Measurements from ENCODE around the gene SLC26A1.
A peak's percentile ranks its signal among the peaks of the same experiment; 100 is the strongest.
"Not testable (repeated sequence)": the region's sequence is repeated elsewhere in the genome, so short reads cannot be mapped to it uniquely, and the experiment has no call there.

The SLC26A1 gene

DNA sequence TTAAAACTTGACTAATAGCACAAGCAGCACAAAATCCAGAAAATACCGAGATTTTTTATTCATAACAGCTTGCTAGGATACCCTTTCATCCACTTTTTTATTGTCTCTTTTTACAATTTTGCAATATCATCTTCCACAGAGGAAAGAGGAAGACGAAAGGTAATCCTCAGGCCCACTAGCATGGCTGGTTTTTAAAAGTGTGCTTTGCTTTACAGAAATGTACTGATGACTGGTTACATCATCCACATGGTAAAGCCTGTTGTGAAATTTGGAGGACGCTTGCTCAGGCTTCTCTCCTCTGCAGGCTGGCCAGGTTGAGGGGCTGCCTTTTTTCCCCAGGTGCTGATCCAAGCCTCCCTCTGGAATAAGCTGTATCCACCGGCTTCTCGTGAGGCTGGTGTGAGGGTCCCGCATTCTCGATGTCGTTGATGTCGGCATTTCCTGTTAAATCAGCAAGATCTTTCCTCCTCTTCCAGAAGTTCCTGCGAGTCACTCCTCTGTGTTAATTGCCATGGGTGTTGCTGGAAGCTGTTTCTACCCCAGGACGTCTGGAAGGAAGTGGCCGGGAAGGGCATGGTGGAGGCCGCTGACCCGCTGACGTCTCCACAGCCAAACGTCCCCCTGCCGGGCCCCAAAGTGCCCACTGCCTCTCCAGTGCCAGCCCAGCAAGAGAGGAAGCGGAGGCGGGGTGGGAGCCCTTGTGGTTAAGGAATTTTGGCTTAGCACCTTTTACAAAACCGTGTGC is 14.1 kb downstream of the SLC26A1 start:
- DNase-seq, result no peak

DNA sequence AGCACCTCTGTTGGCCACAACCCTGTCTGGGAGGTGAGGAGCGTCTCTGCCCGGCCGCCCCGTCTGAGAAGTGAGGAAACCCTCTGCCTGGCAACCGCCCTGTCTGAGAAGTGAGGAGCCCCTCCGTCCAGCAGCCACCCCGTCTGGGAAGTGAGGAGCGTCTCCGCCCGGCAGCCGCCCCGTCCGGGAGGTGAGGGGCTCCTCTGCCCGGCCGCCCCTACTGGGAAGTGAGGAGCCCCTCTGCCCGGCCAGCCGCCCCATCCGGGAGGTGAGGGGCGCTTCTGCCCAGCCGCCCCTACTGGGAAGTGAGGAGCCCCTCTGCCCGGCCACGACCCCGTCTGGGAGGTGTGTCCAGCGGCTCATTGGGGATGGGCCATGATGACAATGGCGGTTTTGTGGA is 17.2 kb downstream of the SLC26A1 start:
- not testable (repeated sequence) for DNase-seq

- DNase-seq, result no peak
Measured at GRCh38 chr4:974668-975067, 18.5 kb downstream of the SLC26A1 start.

- DNase-seq, result peak; percentile 99
Measured at GRCh38 chr4:973431-974397, 19.5 kb downstream of the SLC26A1 start, which contains the start of gene DGKQ. TSS of gene DGKQ (minus strand) at chr4:973569. CDS start at chr4:973482, 87 bp downstream.

GRCh38 chr4:972651-973424 is 20.4 kb downstream of the SLC26A1 start:
- no peak for DNase-seq

- DNase-seq, result no peak
Measured at GRCh38 chr4:971666-972500, 21.3 kb downstream of the SLC26A1 start.

DNA sequence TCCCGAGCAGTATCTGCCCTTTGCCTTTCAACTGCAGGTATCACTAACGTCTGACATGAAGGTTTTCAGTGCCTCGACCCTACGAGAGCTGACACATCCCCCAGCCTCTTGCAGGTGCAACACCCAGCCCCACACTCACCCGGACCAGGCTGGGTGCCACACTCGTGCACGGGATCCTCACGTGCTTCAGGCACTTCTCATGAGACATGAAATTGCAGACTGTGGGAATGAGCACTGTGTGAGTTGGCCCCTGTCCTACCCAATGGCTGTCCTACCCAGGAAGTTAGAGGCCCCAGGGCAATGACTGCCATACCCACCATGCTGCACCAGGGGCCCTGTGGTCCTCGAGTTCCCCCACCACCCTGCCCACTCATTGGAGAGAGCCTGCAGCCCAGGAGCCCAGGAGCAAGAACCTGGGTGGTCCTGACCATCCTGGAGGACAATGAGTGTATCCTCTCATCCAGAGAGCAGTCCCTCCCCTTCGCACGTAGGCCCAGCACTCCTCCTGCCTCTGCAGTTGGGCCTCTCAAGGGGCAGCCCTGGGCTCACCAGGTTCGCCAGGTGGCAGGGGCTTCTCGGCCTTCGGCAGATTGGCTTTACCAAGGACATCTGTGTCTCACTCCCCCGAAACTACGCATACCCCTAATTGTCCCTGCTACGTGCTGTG is 22.2 kb downstream of the SLC26A1 start:
- DNase-seq, result no peak

DNA sequence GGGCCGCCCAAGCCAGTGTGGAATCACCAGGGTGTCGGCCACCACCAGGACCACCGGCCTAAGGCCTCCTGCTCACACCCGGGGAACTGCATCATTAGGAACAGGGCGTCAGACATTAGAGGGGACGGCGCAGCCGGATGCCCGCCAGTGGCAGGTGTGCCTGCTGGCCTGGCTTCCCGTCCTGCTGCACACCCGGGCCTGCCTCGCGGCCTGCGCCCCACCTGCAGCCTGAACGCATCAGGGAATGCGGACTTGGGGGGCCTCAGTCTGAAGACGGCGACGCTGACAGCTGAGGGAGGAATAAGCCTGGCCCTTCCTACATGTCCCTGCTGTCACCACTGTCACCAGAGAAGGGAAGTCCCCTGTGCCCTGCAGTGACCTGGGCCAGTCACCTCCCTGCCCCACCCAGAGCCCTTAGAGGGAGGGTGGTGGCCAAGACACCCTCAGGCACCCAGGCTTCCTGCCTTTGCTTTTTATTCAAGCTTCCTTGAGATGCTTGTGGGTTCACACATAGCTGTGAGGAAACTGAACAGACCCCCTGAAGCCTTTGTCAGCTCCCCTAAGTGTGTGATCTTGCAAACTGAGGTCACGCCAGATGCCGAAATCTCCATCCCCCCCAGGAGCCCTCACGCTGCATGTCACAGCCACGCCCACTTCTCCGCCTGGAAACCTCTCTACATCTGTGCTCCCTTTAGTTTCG is 23.0 kb downstream of the SLC26A1 start:
- DNase-seq, result no peak

GRCh38 chr4:968621-969394 is 24.4 kb downstream of the SLC26A1 start:
- DNase-seq, result no peak

DNA sequence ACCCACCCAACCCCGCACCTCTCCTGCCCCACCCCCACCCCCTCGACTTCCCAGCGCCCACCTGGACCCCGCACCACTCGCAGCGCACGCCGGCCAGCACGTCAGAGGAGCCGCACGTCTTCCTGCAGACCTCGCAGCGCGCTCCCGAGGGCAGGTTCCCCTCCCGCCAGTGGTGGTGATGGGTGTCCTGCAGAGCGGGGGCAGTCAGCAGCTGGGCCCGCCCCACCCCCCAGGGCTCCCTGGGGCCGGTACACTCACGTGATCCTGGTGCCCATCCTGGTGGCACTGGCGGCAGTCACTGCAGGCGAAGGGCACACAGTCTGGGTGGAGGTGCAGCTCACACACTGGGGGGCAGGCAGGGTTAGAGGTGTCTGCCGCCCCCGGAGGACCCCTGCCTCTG is 25.0 kb downstream of the SLC26A1 start:
- DNase-seq, result no peak

GRCh38 chr4:967113-968104 is 25.8 kb downstream of the SLC26A1 start:
- no peak for DNase-seq

- DNase-seq, result no peak
Measured at GRCh38 chr4:966266-967112, 26.7 kb downstream of the SLC26A1 start.

- DNase-seq, result no peak
Measured at GRCh38 chr4:965766-966134, 27.5 kb downstream of the SLC26A1 start.

- no peak for DNase-seq
Measured at GRCh38 chr4:965048-965765, 28.0 kb downstream of the SLC26A1 start.

GRCh38 chr4:964346-965025 is 28.7 kb downstream of the SLC26A1 start:
- DNase-seq, result no peak
